ENCODE results near the gene PPP1R15B.

DNA sequence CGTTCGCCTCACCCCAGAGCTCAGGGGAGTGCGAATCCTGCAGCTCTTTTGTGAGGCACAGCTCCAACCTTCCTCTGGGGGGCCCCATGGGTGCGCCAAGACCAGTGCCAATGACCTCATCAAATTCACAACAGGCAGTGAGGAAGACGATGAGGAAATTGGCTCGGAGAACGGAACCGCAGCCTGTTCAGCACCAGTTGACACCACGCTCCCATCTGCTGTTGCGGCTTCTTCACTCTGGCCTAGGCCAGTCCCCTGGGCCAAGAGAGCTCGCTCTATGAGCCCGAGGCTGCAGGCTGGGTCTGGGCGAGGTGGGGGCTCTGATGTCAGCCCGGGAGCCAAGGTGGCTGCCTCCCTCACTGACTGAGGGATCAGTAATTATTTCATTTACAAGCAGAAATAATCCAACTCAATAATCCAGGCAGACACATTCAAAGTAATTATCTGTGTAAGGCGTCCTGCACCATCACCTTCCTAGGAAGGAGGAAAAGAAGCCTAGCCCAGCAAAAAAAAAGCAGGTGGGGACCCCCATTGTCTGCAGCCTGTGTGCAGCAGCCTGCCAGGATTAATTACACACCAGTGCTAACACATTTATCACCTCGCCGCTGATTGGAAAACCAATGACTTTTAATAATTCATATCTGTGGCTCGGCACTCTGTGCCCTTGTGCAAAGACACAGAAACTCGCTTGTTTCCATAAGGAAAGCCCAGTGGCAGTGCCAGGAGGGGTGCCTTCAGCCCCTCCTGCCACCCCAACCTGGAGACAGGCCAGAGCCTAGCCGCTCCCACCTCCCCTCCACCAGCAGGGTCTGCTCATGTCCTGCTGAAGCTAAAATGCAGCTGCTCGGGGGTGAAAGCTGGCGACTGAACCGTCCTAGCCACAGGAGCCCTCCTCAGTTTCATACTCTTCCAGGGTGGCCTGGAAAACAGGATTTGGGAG is 53.8 kb downstream of the PPP1R15B start:
- TF ChIP-seq CTCF (IDR thresholded peaks at IDR 0.05), result no peak
- TF ChIP-seq POLR2A (IDR thresholded peaks at IDR 0.05), result no peak

Measured in gastroesophageal sphincter (tissue), 3 donors.